Stimulated activated CD8-positive, alpha-beta memory T cell treated with anti-CD3 and anti-CD28 coated beads, Interleukin-7, amount 100 ng/mL, for 24 hours (primary cell): ENCODE data around the gene PRKCB.

Experiments
- DNase-seq: peaks from one replicate; pipeline ENCODE4 v3.0.0-alpha.2; 2020; ENCODE audit warnings: low read depth

PRKCB gene

GRCh38 chr16:23835390-23836077 lies at the start of gene PRKCB:
Gene PRKCB, plus strand, starts transcription at chr16:23835983.
- DNase-seq, result peak; percentile 82

GRCh38 chr16:23786964-23787561 lies 48.7 kb upstream of the PRKCB start:
- DNase-seq, result no peak

GRCh38 chr16:23788685-23789084 lies 47.1 kb upstream of the PRKCB start:
- no peak for DNase-seq

GRCh38 chr16:23795378-23795777 lies 40.4 kb upstream of the PRKCB start:
- no peak for DNase-seq

GRCh38 chr16:23796941-23797340 lies 38.8 kb upstream of the PRKCB start:
- DNase-seq, result no peak

GRCh38 chr16:23801378-23801777 lies 34.4 kb upstream of the PRKCB start:
- peak; percentile 64 for DNase-seq

- no peak for DNase-seq
Measured at GRCh38 chr16:23802776-23803175, 33.0 kb upstream of the PRKCB start.

GRCh38 chr16:23803591-23804123 lies 32.1 kb upstream of the PRKCB start:
- DNase-seq, result peak; percentile 46

GRCh38 chr16:23807028-23807427 lies 28.8 kb upstream of the PRKCB start:
- DNase-seq, result no peak

- no peak for DNase-seq
Measured at GRCh38 chr16:23821467-23821866, 14.3 kb upstream of the PRKCB start.

- DNase-seq, result no peak
Measured at GRCh38 chr16:23821875-23822688, 13.7 kb upstream of the PRKCB start.

GRCh38 chr16:23823475-23824384 lies 12.1 kb upstream of the PRKCB start:
- no peak for DNase-seq

- DNase-seq, result no peak
Measured at GRCh38 chr16:23824909-23825308, 10.9 kb upstream of the PRKCB start.

GRCh38 chr16:23826528-23827045 lies 9.2 kb upstream of the PRKCB start:
- no peak for DNase-seq

GRCh38 chr16:23827057-23827456 lies 8.7 kb upstream of the PRKCB start:
- DNase-seq, result no peak

- no peak for DNase-seq
Measured at GRCh38 chr16:23829454-23829853, 6.3 kb upstream of the PRKCB start.

GRCh38 chr16:23830276-23830675 lies 5.5 kb upstream of the PRKCB start:
- no peak for DNase-seq

- no peak for DNase-seq
Measured at GRCh38 chr16:23832882-23833281, 2.9 kb upstream of the PRKCB start.

- no peak for DNase-seq
Measured at GRCh38 chr16:23833504-23833903, 2.3 kb upstream of the PRKCB start.

- DNase-seq, result no peak
Measured at GRCh38 chr16:23833960-23834685, 1.7 kb upstream of the PRKCB start.

GRCh38 chr16:23836078-23836403 lies 258 bp downstream of the PRKCB start:
- DNase-seq, result no peak
